Epithelial cell of proximal tubule (primary cell): ENCODE measurements around the gene GALNT18. TPM values are rescaled to one million over a fixed set of nuclear protein-coding genes. Genes with fewer than 3 reads are reported as not detected.

Experiments used
- DNase-seq: peaks from one replicate; pipeline ENCODE4 v3.0.0-alpha.2; 2011; ENCODE audit warnings: low read depth
- H3K4me3 ChIP-seq: 2 replicates; pipeline ENCODE4 v1.5.1; 2011; ENCODE audit warnings: low read depth, mild to moderate bottlenecking, low read length
- CTCF ChIP-seq: conservative IDR thresholded peaks from 2 replicates; pipeline ENCODE4 v1.5.1; 2012; ENCODE audit warnings: low read depth, mild to moderate bottlenecking, low read length
- total RNA-seq: library from RNA; depleted of rRNA; stranded (reverse); fragments of >200 nt; gene quantifications from 2 replicates; pipeline ENCODE4 v1.2.3, GENCODE V29; 2015

Gene GALNT18
- total RNA-seq, 1 donor from 2014 or later = 7.8 TPM

- no peak overlapping the region for H3K4me3 ChIP-seq
- no peak for TF ChIP-seq CTCF
- DNase-seq = no peak
Observed at GRCh38 chr11:11520231-11521015, 101.4 kb downstream of the GALNT18 start.

GRCh38 chr11:11519184-11519583 is 102.6 kb downstream of the GALNT18 start:
- no peak overlapping the region for H3K4me3 ChIP-seq
- no peak for DNase-seq
- TF ChIP-seq CTCF = no peak

- no peak for DNase-seq
- TF ChIP-seq CTCF = no peak
- H3K4me3 ChIP-seq = no peak overlapping the region
Observed at GRCh38 chr11:11514246-11514645, 107.6 kb downstream of the GALNT18 start.

GRCh38 chr11:11513422-11513821 is 108.4 kb downstream of the GALNT18 start:
- H3K4me3 ChIP-seq = no peak overlapping the region
- no peak for DNase-seq
- no peak for TF ChIP-seq CTCF

GRCh38 chr11:11512929-11513328 is 108.9 kb downstream of the GALNT18 start:
- H3K4me3 ChIP-seq = no peak overlapping the region
- DNase-seq = no peak
- TF ChIP-seq CTCF = no peak

GRCh38 chr11:11512502-11512901 is 109.3 kb downstream of the GALNT18 start:
- TF ChIP-seq CTCF = no peak

GRCh38 chr11:11512090-11512489 is 109.7 kb downstream of the GALNT18 start:
- no peak overlapping the region for H3K4me3 ChIP-seq
- DNase-seq = no peak
- no peak for TF ChIP-seq CTCF

More at GRCh38 chr11:11512502-11512901, 109.3 kb downstream of the GALNT18 start:
- no peak for DNase-seq
- no peak overlapping the region for H3K4me3 ChIP-seq
